Loucy (cell line): ENCODE results near the gene BACH1.

Source experiments
- H2AFZ ChIP-seq: fragments of 200-600 bp; sonication (generic); 2 replicates; pipeline ENCODE4 v1.6.0; 2016; ENCODE audit warnings: antibody characterized with exemption, mild to moderate bottlenecking, low read length, moderate library complexity
- H3F3A ChIP-seq: fragments of 200-600 bp; 2 replicates; pipeline ENCODE4 v1.6.0; 2016; ENCODE audit warnings: antibody characterized with exemption, low read depth, mild to moderate bottlenecking
- H3K27me3 ChIP-seq: fragments of 200-600 bp; sonication (generic); 2 replicates; pipeline ENCODE4 v1.6.1; 2014; ENCODE audit warnings: low read length, mild to moderate bottlenecking; ENCODE audit not compliant: insufficient read depth, poor library complexity, severe bottlenecking
- H3K36me3 ChIP-seq: fragments of 200-600 bp; sonication (generic); 2 replicates; pipeline ENCODE4 v1.6.1; 2016; ENCODE audit warnings: low read length; ENCODE audit not compliant: insufficient read depth
- H3K4me1 ChIP-seq: fragments of 200-600 bp; sonication (generic); 2 replicates; pipeline ENCODE4 v1.5.1; 2014; ENCODE audit warnings: low read length, mild to moderate bottlenecking; ENCODE audit not compliant: insufficient read depth, poor library complexity, severe bottlenecking
- H3K4me2 ChIP-seq: fragments of 200-600 bp; sonication (generic); 2 replicates; pipeline ENCODE4 v1.6.0; 2014; ENCODE audit warnings: antibody characterized with exemption, low read length, low read depth, mild to moderate bottlenecking; ENCODE audit not compliant: poor library complexity, severe bottlenecking
- H3K4me3 ChIP-seq: fragments of 200-600 bp; sonication (generic); 2 replicates; pipeline ENCODE4 v1.5.1; 2014; ENCODE audit warnings: low read length, mild to moderate bottlenecking, mixed read lengths; ENCODE audit not compliant: poor library complexity, severe bottlenecking
- H3K79me2 ChIP-seq: fragments of 200-600 bp; sonication (generic); 2 replicates; pipeline ENCODE4 v1.6.1; 2014; ENCODE audit warnings: low read length; ENCODE audit not compliant: insufficient read depth
- H3K9ac ChIP-seq: fragments of 200-600 bp; sonication (generic); 2 replicates; pipeline ENCODE4 v1.6.0; 2014; ENCODE audit warnings: mild to moderate bottlenecking, low read depth, low read length, moderate library complexity; ENCODE audit not compliant: poor library complexity, severe bottlenecking
- H3K9me2 ChIP-seq: fragments of 200-600 bp; sonication (generic); replicated peaks from 2 replicates; pipeline ENCODE4 v1.6.1; 2016; ENCODE audit warnings: low read depth, low read length, mixed read lengths
- H3K9me3 ChIP-seq: fragments of 200-600 bp; sonication (generic); 2 replicates; pipeline ENCODE4 v1.6.1; 2014; ENCODE audit warnings: mild to moderate bottlenecking, antibody characterized with exemption, low read length, low read depth; ENCODE audit not compliant: insufficient read depth
- H4K20me1 ChIP-seq: fragments of 200-600 bp; sonication (generic); 2 replicates; pipeline ENCODE4 v1.6.0; 2014; ENCODE audit warnings: antibody characterized with exemption, low read length, mild to moderate bottlenecking; ENCODE audit not compliant: insufficient read depth, poor library complexity, severe bottlenecking
- CTCF ChIP-seq: fragments of 200-600 bp; sonication (generic); conservative IDR thresholded peaks from 2 replicates; pipeline ENCODE4 v1.5.1; 2014; ENCODE audit warnings: mild to moderate bottlenecking, antibody characterized with exemption, low read length
- EZH2phosphoT487 ChIP-seq: fragments of 200-600 bp; IDR thresholded peaks from 2 replicates; pipeline ENCODE4 v1.6.1; 2018; ENCODE audit warnings: antibody characterized with exemption, mild to moderate bottlenecking, moderate library complexity, borderline replicate concordance

Gene BACH1

GRCh38 chr21:29311802-29312201 lies 13.1 kb downstream of the BACH1 start:
- no peak overlapping the region for H3K4me2 ChIP-seq
- H3K9me2 ChIP-seq = no peaks in the 10 kb centered on the region
- H3K4me3 ChIP-seq = no peak overlapping the region
- H3K9ac ChIP-seq = no peak overlapping the region
- peaks cover 74% of the 10 kb centered on the region for H4K20me1 ChIP-seq
- no peak for TF ChIP-seq CTCF
- TF ChIP-seq EZH2phosphoT487 = no peak
- peaks cover 99% of the 10 kb centered on the region for H3K79me2 ChIP-seq
- H3K9me3 ChIP-seq = no peaks in the 10 kb centered on the region
- no peak overlapping the region for H2AFZ ChIP-seq
- H3K36me3 ChIP-seq = no peaks in the 10 kb centered on the region
- no peaks in the 10 kb centered on the region for H3K27me3 ChIP-seq
- H3F3A ChIP-seq = no peaks in the 10 kb centered on the region
- H3K4me1 ChIP-seq = peaks cover 28% of the 10 kb centered on the region

- H3K9ac ChIP-seq = no peak overlapping the region
- H3F3A ChIP-seq = no peaks in the 10 kb centered on the region
- no peak overlapping the region for H2AFZ ChIP-seq
- peaks cover 70% of the 10 kb centered on the region for H4K20me1 ChIP-seq
- H3K27me3 ChIP-seq = no peaks in the 10 kb centered on the region
- peaks cover 17% of the 10 kb centered on the region for H3K4me1 ChIP-seq
- no peak for TF ChIP-seq CTCF
- no peak for TF ChIP-seq EZH2phosphoT487
- H3K79me2 ChIP-seq = peaks cover 99% of the 10 kb centered on the region
- H3K4me2 ChIP-seq = no peak overlapping the region
- H3K4me3 ChIP-seq = no peak overlapping the region
- H3K9me2 ChIP-seq = no peaks in the 10 kb centered on the region
- no peaks in the 10 kb centered on the region for H3K9me3 ChIP-seq
- no peaks in the 10 kb centered on the region for H3K36me3 ChIP-seq
Observed at GRCh38 chr21:29312981-29313380, 14.3 kb downstream of the BACH1 start.

- Histone ChIP-seq H3K9ac (no peak overlapping the region), H3F3A (no peaks in the 10 kb centered on the region), H3K4me2 (no peak overlapping the region), H2AFZ (no peak overlapping the region), H3K79me2 (peaks cover 99% of the 10 kb centered on the region), H3K9me2 (no peaks in the 10 kb centered on the region), H3K9me3 (no peaks in the 10 kb centered on the region), H3K27me3 (no peaks in the 10 kb centered on the region), H3K4me1 (peaks cover 17% of the 10 kb centered on the region), H4K20me1 (peaks cover 71% of the 10 kb centered on the region), H3K36me3 (no peaks in the 10 kb centered on the region), H3K4me3 (no peak overlapping the region)
- no peak for TF ChIP-seq CTCF
- TF ChIP-seq EZH2phosphoT487 = no peak
Observed at GRCh38 chr21:29313662-29314408, 15.1 kb downstream of the BACH1 start.
